GM10266 (cell line): ENCODE results near the gene HOXA10.

ENCODE experiments used
- DNase-seq: peaks from one replicate; pipeline ENCODE4 v3.0.0; 2012; ENCODE audit errors: extremely low spot score
- TF ChIP-seq, protein P1 (sequence below): IDR thresholded peaks from 2 replicates; pipeline ENCODE4 v1.5.1; 2012; ENCODE audit warnings: mild to moderate bottlenecking, low read depth; ENCODE audit not compliant: control insufficient read depth, insufficient read depth; ENCODE audit errors: missing control alignments

HOXA10 gene

DNA sequence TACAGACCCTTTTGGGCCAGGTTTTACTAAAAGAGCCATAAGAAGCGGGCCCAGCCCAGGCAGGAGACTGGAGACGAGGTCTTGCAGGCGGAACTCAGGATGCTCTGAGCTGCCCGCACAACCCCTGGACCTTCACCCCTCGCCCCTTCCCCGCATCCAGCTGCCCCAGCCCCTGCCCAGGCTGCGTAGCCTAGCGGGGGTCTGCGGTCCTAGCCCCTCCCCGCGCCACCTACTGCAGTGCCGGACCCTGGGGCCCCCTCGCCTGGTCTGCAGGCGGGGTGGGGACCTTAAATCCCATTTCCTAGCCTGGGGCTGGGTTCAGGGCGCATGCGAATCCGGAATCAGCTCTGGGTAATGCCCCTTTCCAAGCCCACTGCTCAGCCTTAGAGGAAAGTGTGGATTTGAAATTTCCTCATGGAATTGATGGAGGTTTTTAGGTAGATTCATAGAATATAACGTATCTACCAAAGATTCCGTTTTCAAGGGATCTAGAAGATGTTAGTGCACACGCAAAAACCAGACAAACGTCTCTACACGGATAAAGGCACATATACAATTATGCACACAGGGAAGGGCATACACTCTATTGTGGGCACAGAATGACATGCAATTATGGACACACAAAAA is 21.2 kb downstream of the HOXA10 start:
- TF ChIP-seq, protein P1, sequence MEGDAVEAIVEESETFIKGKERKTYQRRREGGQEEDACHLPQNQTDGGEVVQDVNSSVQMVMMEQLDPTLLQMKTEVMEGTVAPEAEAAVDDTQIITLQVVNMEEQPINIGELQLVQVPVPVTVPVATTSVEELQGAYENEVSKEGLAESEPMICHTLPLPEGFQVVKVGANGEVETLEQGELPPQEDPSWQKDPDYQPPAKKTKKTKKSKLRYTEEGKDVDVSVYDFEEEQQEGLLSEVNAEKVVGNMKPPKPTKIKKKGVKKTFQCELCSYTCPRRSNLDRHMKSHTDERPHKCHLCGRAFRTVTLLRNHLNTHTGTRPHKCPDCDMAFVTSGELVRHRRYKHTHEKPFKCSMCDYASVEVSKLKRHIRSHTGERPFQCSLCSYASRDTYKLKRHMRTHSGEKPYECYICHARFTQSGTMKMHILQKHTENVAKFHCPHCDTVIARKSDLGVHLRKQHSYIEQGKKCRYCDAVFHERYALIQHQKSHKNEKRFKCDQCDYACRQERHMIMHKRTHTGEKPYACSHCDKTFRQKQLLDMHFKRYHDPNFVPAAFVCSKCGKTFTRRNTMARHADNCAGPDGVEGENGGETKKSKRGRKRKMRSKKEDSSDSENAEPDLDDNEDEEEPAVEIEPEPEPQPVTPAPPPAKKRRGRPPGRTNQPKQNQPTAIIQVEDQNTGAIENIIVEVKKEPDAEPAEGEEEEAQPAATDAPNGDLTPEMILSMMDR, result no peak
- no peak for DNase-seq

DNA sequence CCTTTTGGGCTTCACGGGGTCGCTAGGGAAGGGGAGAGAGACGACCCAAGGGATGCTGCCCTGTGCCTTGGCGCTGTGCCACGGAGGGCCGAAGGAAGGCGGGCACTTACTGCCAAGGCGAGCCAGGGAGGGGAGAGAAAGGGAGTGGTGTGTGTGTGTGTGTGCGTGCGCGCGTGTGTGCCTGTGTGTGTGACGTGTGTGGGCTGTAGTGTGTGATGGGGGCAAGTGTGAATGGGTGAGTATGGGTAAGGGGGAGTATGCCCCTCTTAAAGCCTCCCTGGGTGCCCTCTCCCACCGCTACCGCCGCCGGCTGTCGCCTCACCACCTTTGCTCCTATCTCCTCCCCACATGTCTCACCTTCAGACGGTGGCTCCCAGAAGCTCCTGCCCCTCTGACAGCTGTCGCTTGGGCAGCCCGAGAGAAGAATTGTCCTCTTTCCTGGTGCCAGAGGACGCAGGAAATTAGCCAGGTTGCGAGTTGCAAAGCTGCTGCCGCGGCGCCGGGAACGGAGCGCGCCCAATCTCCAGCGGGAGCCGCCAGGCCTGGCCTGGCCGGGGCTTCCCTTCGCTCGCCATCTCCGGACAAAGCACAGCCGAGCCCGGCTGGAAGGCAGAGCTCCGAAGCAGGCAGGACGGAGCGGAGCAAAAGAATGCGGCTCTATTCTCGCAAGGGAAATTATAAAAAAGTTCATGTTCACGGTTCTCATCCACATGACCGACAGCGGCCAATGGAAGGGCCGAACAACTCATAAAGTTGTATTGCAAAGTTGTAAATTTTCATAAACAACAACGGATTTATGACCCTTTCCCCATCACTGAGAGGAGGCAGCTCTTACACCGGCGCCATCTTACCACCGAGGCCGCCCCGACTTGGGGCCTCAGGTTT is 21.9 kb downstream of the HOXA10 start, which contains the start of gene HOXA3:
Gene HOXA3, minus strand, starts transcription at position 653 of the 885 bp plus-strand sequence. CDS start 41,943 bp downstream, outside the sequence.
- no peak for DNase-seq
- TF ChIP-seq, protein P1, result no peak

DNA sequence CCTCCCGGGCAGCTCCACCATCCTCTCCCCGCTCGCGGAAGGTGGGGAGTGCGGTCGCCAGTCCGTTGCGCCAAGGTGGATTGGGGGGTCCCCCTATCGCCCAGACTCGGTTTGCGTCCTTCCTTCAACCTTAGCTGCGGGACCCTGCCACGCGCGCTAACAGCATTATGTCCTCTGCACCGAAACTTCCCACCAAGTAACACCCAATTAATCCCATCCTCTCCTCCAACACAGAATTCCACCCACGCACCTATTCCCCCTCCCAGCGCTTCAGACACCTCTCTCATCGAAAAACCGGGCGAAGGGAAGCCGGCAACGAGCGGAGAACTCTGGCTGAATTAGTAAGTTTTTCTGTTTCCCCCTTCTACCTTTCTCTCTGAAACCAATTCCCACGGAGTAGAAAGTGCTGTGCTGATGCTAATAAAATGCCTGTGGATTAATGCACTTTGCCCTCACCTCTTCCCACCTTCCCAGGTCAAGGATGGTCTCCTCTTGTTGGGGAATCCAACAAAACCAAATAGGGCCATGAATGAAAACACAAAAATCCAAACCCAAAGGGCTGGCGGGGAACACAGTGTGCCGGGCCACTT is 22.7 kb downstream of the HOXA10 start:
- TF ChIP-seq, protein P1, result no peak
- no peak for DNase-seq

DNA sequence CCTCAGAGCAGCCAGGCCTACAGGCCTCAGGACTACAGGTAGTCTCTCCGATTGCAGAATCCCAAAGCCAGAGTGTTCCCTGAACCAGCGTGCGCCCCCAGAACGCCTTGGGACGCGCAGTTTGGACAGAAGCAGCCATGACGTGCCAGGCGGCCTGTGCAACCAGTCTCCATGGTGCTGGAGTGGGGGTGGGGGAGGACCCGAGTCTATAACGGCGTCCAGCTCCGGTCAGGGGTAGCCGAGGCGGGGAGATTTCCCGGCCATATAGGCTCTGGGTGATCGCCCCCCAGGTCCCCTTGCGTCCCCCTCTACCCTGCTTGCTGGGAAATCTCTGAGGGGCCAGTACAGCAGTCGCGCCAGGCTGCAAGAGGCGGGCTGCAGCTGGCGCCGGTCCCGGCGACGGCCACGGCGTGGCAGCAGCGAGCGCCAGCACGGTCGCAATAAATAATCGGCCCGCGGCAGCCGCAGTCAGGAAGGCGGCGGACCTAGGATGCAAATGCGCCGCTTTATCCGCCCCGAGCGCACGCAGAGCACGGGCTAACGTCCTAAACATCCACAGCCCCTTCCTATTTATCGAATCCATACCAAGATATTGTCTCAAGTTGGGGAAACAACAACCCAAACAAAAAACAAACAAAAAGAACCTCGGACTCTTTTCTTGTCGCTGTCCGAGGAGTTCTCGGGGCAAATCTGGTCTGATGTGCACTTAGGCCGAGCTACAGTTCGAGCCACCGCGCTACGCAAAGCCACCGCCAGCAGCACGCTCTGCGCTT is 23.4 kb downstream of the HOXA10 start:
- TF ChIP-seq, protein P1, result peak; percentile 91

DNA sequence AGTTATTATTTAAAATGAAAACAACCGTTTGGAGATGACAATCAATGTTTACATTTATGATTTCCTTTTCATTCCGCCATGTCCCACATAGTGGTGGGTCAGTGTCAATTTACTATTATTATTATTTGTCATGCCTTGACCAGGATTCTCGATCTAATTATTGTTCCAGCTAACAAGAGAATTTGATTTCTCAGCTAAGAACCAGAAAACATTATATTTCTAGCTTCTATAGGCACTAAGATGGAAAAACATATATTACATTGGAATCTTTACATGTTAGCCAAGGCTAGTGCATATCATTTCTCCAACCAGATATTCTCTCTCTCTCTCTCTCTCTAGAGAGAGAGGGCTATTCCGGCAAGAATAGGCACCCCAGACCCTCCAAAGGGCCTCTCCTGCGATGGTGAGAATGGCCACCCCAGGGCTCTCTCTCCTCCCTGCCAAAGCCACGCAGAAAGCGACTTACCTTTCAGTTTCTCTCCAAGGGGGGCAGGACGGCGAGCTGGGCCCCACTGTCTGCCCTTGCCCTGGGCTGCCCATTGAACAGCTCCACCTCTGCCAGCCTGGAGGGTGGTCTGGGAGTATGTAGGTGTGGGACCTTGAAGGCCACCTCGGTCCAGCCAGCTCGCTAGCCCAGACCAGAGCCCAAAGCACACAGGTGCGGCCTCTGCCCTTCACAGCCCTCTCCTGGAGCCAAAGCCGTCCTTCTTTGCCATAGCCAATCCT is 24.1 kb downstream of the HOXA10 start:
- DNase-seq, result no peak
- TF ChIP-seq, protein P1, result no peak

More for the DNA sequence above, 23.4 kb downstream of the HOXA10 start:
- DNase-seq, result peak; percentile 93
